ENCODE results near the gene ZC3H12C. TPM values are rescaled to one million over a fixed set of nuclear protein-coding genes. Genes with fewer than 3 reads are reported as not detected.

ZC3H12C gene
- total RNA-seq, 2 experiments from 2014 or later: 0.10 to 0.20 TPM

DNA sequence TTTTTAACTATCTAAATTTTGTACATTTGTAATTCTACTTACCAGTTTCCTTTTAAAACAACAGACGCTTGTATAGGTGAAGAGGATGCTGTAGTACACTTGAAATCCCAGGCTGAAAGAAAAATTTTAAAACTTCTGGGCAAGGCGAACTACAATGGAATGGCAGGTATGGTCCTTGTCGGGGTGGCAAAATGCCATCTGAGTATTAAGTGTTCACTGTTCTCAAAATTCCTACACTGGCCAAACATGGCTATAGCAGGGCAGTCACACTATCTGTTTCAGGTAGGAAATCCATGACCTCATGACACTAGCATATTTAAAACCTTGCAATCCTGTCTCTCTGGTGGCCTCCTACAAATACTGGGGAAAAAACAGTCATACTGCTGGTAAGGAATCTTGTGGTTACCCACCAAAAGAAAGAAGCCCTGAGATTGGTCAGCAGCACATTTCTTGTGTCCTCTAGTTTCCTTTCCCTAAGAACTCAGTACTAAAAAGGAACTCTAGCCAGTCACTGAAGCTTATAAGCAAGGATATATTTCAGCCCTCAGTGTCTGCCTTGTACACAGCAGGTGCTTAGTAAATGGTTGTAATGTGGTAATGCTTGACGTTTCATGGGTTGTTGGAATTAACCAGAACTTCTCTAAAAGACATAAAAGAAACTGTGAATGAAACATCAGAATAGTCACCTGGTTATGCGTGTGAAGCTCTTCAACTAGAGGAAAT, 5.2 kb upstream of the ZC3H12C start:
- Mint-ChIP-seq H3K4me3 (no peak overlapping the region), H3K4me1 (peaks cover 4% of the 10 kb centered on the region), H3K9me3 (no peaks in the 10 kb centered on the region), H3K27me3 (peaks cover 24% of the 10 kb centered on the region), H3K36me3 (no peaks in the 10 kb centered on the region), H3K27ac (no peak overlapping the region)
- no peak for DNase-seq

GRCh38 chr11:110088535-110089344, 4.5 kb upstream of the ZC3H12C start:
- DNase-seq: no peak
- Mint-ChIP-seq H3K4me1 (peaks cover 6% of the 10 kb centered on the region), H3K27ac (no peak overlapping the region)

GRCh38 chr11:110089617-110090282, 3.4 kb upstream of the ZC3H12C start:
- peaks cover 10% of the 10 kb centered on the region for H3K4me1 Mint-ChIP-seq
- H3K9me3 Mint-ChIP-seq: no peaks in the 10 kb centered on the region
- H3K27me3 Mint-ChIP-seq: peaks cover 36% of the 10 kb centered on the region
- no peak for DNase-seq
- no peaks in the 10 kb centered on the region for H3K36me3 Mint-ChIP-seq
- no peak overlapping the region for H3K27ac Mint-ChIP-seq
- H3K4me3 Mint-ChIP-seq: no peak overlapping the region

More at GRCh38 chr11:110088535-110089344, 4.5 kb upstream of the ZC3H12C start:
- Mint-ChIP-seq H3K36me3 (no peaks in the 10 kb centered on the region), H3K27me3 (peaks cover 26% of the 10 kb centered on the region), H3K4me3 (no peak overlapping the region), H3K9me3 (no peaks in the 10 kb centered on the region)

DNA sequence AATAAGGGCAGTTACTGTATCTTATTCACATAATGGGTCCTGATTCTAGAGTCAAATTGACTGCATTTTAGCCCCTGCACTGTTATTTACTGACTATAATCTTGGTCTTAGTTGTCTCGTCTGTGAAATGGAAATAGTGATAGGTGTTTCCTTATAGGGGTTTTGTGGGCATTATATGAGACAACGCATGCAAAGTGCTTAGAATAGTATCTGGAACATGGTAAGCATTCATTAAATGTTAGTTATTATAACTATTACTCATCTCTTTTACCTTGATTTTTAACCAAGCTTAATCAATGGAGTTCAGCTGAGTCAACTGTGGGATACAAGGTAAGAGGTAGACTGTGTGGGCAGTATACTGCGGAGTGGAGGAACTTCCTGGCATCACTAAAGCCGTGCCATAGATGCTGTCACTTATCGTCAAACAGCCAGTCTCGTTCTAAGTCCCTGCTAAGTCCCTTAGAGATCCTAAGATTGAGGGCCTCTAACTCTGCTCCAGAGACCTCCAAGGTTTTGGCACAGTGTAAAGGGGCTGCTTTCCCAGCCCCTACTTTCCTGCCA, 2.6 kb upstream of the ZC3H12C start:
- Mint-ChIP-seq H3K9me3 (no peaks in the 10 kb centered on the region), H3K27ac (no peak overlapping the region), H3K27me3 (peaks cover 41% of the 10 kb centered on the region), H3K4me3 (no peak overlapping the region), H3K36me3 (no peaks in the 10 kb centered on the region), H3K4me1 (peaks cover 10% of the 10 kb centered on the region)
- no peak for DNase-seq

- peaks cover 53% of the 10 kb centered on the region for H3K27me3 Mint-ChIP-seq
- H3K4me3 Mint-ChIP-seq: peak overlapping the region; percentile 77
- peaks cover 10% of the 10 kb centered on the region for H3K4me1 Mint-ChIP-seq
- no peaks in the 10 kb centered on the region for H3K9me3 Mint-ChIP-seq
- no peak overlapping the region for H3K27ac Mint-ChIP-seq
- no peaks in the 10 kb centered on the region for H3K36me3 Mint-ChIP-seq
- no peak for DNase-seq
Observed at GRCh38 chr11:110092111-110092514, 1.1 kb upstream of the ZC3H12C start.

DNA sequence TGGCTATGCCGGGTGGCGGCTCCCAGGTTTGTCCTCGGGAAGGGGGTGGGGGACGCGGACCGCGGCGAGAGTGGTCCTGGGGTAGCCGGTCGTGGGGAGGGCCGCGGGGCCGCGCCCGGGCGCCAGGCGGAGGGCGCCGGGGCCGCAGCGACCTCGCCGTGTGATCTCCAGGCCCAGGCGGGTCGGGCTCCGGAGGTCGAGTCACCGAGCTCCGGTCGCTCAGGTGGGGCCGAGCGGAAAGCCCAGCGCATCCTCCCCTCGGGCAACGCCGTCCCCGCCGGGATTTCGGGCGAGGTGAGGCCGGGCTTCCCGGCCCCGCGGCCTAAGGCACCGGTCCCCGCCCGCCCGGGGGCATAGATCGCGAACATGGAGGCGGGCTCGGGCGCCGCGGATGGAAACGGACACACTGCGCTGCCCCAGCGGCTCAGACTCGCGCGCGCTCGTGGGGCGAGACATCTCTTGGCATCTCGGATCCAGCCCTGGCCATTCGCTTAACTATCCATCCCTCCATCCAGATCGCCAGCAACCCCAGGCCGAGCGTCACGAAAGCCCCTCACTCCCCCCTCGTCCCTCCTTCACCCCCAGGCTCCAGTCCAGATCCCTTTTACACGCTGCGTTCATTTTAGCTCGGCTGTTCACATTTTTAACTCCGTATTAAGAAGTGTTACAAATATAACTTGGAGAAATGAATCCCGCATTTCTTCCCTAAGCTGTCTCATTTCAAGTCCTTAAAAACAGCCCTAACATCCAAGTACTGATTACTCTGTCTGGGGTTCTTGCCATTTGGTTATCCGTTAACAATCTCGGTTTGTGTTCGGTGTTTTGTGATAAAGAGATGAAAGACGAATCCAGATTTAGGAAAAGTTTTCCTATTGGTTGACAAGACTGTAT, 460 bp downstream of the ZC3H12C start:
- Mint-ChIP-seq H3K27me3 (peaks cover 53% of the 10 kb centered on the region), H3K4me1 (peaks cover 10% of the 10 kb centered on the region), H3K9me3 (no peaks in the 10 kb centered on the region), H3K4me3 (peak overlapping the region; percentile 70), H3K36me3 (no peaks in the 10 kb centered on the region), H3K27ac (no peak overlapping the region)
- DNase-seq: peak; percentile 20

GRCh38 chr11:110094298-110095285, 1.4 kb downstream of the ZC3H12C start:
- H3K4me3 Mint-ChIP-seq: no peak overlapping the region
- no peak for DNase-seq
- H3K4me1 Mint-ChIP-seq: peaks cover 10% of the 10 kb centered on the region
- H3K9me3 Mint-ChIP-seq: no peaks in the 10 kb centered on the region
- H3K27ac Mint-ChIP-seq: no peak overlapping the region
- peaks cover 53% of the 10 kb centered on the region for H3K27me3 Mint-ChIP-seq
- H3K36me3 Mint-ChIP-seq: no peaks in the 10 kb centered on the region

DNA sequence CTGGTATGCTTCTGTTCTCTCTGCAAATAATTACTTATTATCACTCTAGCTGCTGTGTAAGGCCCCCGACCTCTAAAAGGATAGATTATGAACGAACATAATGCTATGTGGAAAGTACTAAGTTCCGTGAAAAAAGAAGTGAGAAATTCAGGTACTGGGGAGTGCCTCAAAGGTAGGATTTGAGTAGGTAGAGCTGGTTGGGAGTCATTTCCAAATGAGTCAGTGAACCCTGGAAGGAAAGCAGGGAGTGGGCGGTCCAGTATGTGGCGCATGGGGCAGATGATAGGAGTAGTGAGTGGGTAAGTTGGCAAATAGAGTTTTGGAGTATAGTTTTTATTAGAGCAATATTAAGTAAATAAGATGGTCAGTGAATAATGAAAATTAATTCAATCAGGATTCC, 2.4 kb downstream of the ZC3H12C start:
- no peak for DNase-seq
- Mint-ChIP-seq H3K36me3 (no peaks in the 10 kb centered on the region), H3K27ac (no peak overlapping the region), H3K27me3 (peaks cover 52% of the 10 kb centered on the region), H3K4me1 (peaks cover 10% of the 10 kb centered on the region), H3K4me3 (no peak overlapping the region), H3K9me3 (no peaks in the 10 kb centered on the region)

- peaks cover 43% of the 10 kb centered on the region for H3K27me3 Mint-ChIP-seq
- no peaks in the 10 kb centered on the region for H3K9me3 Mint-ChIP-seq
Observed at GRCh38 chr11:110096496-110096895, 3.3 kb downstream of the ZC3H12C start.

GRCh38 chr11:110097459-110098012, 4.3 kb downstream of the ZC3H12C start:
- no peaks in the 10 kb centered on the region for H3K36me3 Mint-ChIP-seq
- no peak overlapping the region for H3K4me3 Mint-ChIP-seq
- no peak for DNase-seq
- H3K27me3 Mint-ChIP-seq: peaks cover 32% of the 10 kb centered on the region
- no peaks in the 10 kb centered on the region for H3K9me3 Mint-ChIP-seq
- H3K4me1 Mint-ChIP-seq: peaks cover 6% of the 10 kb centered on the region
- H3K27ac Mint-ChIP-seq: no peak overlapping the region

More at GRCh38 chr11:110096496-110096895, 3.3 kb downstream of the ZC3H12C start:
- Mint-ChIP-seq H3K4me3 (no peak overlapping the region), H3K4me1 (peaks cover 10% of the 10 kb centered on the region), H3K36me3 (no peaks in the 10 kb centered on the region), H3K27ac (no peak overlapping the region)
- no peak for DNase-seq

DNA sequence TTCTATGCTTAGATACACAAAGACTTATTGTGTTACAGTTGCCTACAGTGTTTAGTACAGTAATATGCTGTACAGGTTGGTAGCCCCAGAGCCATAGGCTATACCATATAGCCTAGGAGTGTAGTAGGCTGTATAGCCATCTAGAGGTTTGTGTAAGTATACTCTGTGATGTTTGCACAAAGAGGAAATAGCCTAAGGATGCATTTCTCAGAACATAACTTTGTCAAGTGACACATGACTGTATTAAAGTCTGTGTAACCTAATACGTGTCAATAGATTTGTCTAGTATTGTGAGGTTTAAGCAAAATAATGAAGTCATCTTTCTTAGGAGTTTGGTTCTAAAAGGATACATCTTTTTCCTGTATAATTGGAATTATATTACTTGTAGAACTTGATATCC, 5.5 kb downstream of the ZC3H12C start:
- no peak overlapping the region for H3K27ac Mint-ChIP-seq
- DNase-seq: no peak
- H3K36me3 Mint-ChIP-seq: no peaks in the 10 kb centered on the region
- H3K4me1 Mint-ChIP-seq: peaks cover 5% of the 10 kb centered on the region
- H3K27me3 Mint-ChIP-seq: peaks cover 29% of the 10 kb centered on the region
- H3K4me3 Mint-ChIP-seq: no peak overlapping the region
- no peaks in the 10 kb centered on the region for H3K9me3 Mint-ChIP-seq

- H3K4me3 Mint-ChIP-seq: no peak overlapping the region
- no peak for DNase-seq
- H3K4me1 Mint-ChIP-seq: no peaks in the 10 kb centered on the region
- H3K36me3 Mint-ChIP-seq: no peaks in the 10 kb centered on the region
- no peaks in the 10 kb centered on the region for H3K9me3 Mint-ChIP-seq
- H3K27me3 Mint-ChIP-seq: peaks cover 14% of the 10 kb centered on the region
- H3K27ac Mint-ChIP-seq: no peak overlapping the region
Observed at GRCh38 chr11:110100476-110101240, 7.5 kb downstream of the ZC3H12C start.
